GM12872 (cell line): ENCODE measurements around the gene UFC1.

Experiments used
- TF ChIP-seq, protein P1 (sequence below): IDR thresholded peaks from 3 replicates; pipeline ENCODE4 v1.5.1; 2011; ENCODE audit warnings: low read depth, mild to moderate bottlenecking, low read length, moderate library complexity; ENCODE audit not compliant: insufficient read depth

Gene UFC1

DNA sequence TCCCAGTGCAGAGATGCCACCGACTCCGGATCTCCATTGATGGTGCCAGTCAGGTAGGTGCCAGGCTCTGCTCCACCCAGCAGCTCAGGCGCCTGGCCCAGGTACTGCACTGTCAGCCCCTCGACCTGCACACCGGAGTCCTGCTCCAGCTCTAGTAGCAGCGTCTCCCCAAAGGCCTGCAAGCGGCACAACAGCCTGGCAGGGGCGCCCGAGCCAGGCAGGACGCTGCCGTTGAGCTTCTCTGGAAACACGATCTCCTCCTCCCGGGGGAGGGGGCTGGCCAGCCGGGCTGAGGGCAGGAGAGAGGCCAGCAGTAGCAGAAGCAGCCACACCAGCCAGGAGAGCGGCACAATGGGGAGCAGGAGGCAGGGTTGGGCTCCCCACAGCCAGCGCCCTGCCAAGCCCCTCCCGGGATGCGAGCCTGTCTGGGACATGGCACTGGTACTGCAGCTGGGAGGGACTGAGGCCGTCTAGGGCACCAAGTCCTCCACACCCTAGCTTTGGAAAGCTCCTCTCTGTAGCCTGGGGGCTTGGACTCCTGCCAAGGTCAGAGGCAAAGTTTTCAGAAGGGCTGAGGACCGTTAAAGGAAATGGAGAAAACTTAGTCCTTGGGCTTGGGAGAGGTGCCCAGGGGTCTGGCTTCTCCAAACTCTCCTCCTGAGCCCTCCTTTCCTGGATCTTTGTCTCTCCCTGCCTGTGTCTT, 44.6 kb downstream of the UFC1 start:
- TF ChIP-seq, protein P1, sequence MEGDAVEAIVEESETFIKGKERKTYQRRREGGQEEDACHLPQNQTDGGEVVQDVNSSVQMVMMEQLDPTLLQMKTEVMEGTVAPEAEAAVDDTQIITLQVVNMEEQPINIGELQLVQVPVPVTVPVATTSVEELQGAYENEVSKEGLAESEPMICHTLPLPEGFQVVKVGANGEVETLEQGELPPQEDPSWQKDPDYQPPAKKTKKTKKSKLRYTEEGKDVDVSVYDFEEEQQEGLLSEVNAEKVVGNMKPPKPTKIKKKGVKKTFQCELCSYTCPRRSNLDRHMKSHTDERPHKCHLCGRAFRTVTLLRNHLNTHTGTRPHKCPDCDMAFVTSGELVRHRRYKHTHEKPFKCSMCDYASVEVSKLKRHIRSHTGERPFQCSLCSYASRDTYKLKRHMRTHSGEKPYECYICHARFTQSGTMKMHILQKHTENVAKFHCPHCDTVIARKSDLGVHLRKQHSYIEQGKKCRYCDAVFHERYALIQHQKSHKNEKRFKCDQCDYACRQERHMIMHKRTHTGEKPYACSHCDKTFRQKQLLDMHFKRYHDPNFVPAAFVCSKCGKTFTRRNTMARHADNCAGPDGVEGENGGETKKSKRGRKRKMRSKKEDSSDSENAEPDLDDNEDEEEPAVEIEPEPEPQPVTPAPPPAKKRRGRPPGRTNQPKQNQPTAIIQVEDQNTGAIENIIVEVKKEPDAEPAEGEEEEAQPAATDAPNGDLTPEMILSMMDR = no peak

GRCh38 chr1:161198897-161199431, 45.2 kb downstream of the UFC1 start, which contains the start of gene ADAMTS4:
Gene ADAMTS4, minus strand, starts transcription at chr1:161199054. Its CDS starts 427 bp downstream, at chr1:161198627.
- TF ChIP-seq, protein P1 = no peak

DNA sequence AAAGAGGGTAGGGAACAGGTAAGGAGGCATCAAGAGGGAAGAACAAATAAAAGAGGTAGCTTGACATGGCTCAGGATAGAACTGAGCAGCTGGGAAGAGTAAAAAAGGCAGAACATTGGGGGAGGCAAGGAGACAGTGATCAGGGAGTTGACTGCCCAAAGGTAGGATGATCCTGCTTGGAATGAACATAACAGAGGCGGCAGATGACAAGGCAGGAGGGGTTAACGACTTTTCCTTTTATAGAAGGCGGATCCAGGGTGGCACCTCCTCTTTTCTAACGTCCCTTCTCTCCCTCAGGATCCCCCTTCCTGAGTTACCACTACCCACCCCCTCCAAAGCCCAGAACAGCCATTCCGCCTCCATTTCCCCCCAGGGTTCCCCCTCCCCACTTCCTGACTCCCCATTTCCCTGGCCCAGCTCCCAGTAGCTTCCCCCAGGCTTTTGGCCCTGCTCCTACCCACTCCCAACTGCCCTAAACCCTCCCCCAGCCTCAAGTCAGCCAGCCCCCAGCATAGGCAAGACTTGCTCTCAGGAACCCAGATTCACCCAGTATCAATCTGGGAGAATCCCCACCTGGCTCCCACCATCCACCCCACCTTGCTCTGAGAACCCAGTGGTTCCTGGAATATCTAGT, 45.8 kb downstream of the UFC1 start:
- TF ChIP-seq, protein P1 = no peak

- TF ChIP-seq, protein P1 = no peak
Measured at GRCh38 chr1:161200421-161200991, 46.7 kb downstream of the UFC1 start.

DNA sequence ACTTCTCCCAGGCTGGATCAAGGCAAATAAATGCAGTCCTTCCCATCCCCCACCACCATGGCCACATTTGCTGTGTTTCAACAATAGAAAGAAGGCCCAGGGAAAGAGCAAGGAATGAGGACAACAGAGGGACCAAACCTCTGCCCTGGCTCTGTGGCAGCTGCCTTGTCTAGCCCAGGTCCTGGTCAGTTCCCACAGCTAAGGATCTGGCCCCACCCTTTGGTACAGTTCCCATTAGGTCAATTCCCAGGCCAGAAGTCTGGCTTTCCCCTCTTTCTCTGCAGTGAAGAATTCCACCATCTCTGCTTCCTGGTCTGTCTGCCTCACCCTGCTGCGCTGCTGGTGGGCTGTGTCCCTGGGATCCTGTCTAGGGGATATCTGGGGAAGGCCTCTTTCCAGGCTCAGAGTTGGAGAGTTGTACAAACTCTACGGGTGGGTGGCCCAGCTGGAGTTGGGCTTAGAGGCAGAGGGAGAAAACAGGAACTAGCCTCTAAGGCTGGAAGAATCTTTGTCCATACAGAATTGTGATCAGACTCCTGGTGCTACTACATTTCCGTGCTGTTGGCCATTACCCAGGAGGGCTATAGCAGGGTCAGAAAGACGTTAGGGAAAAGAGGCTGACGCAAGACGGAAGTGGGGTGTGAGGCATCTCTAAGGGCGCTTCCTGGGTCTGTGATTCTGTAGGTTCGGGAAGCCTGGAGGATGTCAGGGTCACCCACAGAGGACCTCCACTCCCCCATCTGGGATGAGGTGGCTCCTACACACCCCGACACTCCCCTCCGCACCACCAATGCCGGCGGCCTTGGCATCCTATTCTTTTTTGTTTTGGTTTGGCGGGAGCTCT, 47.4 kb downstream of the UFC1 start:
- TF ChIP-seq, protein P1 = no peak

DNA sequence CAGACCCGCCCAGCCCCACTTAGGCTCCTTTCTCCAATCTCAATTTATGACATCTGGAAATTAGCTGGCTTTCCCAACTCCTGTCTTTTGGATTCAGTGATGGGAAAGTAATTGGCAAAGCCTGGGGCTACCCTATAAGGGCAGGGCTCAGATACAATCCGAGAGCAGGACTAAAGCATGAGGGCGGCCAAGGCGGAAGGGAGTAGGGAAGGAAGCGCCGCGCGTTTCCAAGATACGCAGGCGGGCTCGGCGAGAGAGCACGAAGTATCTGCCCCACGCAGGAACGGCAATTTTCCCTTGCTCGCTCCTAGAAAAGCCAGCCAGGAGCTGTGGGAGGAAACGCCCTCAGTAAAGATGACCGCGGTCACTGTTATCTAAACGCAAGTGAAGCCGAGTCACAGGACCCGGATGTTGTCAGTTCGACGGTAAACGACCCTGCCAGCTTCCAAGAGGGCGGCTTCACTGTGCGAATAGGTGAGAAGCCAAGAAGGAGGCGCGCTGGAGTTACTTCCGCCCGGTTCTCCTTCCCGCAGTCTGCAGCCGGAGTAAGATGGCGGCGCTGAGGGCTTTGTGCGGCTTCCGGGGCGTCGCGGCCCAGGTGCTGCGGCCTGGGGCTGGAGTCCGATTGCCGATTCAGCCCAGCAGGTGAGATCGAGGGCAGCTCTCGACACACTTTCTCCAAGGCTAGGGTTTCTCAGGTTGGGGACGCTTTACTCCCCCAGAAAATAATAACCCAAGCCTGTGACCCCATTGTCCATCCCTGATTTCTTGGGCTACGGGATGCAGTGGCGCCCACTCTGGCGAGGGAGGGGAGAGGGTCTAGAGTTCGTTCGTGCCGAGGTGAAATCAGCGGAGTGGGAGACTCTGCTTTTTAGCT, 48.3 kb downstream of the UFC1 start, which contains the start of gene NDUFS2:
Gene NDUFS2 (plus strand): TSS at position 532 of the 877 bp plus-strand sequence. CDS start 19 bp downstream, at position 551.
- TF ChIP-seq, protein P1 = peak; percentile 37; the same call in 2 of the 3 replicates
